GM20431 (cell line): ENCODE measurements around the gene ENOX1.
"Not testable (repeated sequence)": the region's sequence is repeated elsewhere in the genome, so short reads cannot be mapped to it uniquely, and the experiment has no call there.

Experiments
- in situ Hi-C: fragments of 300-500 bp; cut with MseI, MboI; formaldehyde crosslinking; loops from one replicate; pipeline ENCODE4 v1.15.0; 2020; ENCODE audit warnings: low sequenced_read_pairs; ENCODE audit not compliant: unreplicated experiment

The ENOX1 gene

GRCh38 chr13:43206838-43207237 lies 579.9 kb downstream of the ENOX1 start:
- in situ Hi-C loops = no loop called here

- in situ Hi-C loops = no loop called here
These were observed 581.4 kb downstream of the ENOX1 start for GRCh38 chr13:43205416-43205815.

GRCh38 chr13:43204591-43204990 lies 582.2 kb downstream of the ENOX1 start:
- in situ Hi-C loops = no loop called here

GRCh38 chr13:43203781-43204180 lies 583.0 kb downstream of the ENOX1 start:
- in situ Hi-C loops = no loop called here

- in situ Hi-C loops = no loop called here
These were observed 586.0 kb downstream of the ENOX1 start for GRCh38 chr13:43200736-43201135.

- in situ Hi-C loops = no loop called here
These were observed 586.5 kb downstream of the ENOX1 start for GRCh38 chr13:43200307-43200706.

- in situ Hi-C loops = no loop called here
These were observed 589.9 kb downstream of the ENOX1 start for GRCh38 chr13:43196750-43197370.

- in situ Hi-C loops = no loop called here
These were observed 590.6 kb downstream of the ENOX1 start for GRCh38 chr13:43196086-43196621.

GRCh38 chr13:43195551-43195950 lies 591.2 kb downstream of the ENOX1 start:
- in situ Hi-C loops = no loop called here

GRCh38 chr13:43195112-43195511 lies 591.7 kb downstream of the ENOX1 start:
- in situ Hi-C loops = no loop called here

GRCh38 chr13:43193789-43194420 lies 592.9 kb downstream of the ENOX1 start:
- in situ Hi-C loops = no loop called here

GRCh38 chr13:43191546-43191945 lies 595.2 kb downstream of the ENOX1 start:
- in situ Hi-C loops = no loop called here

- in situ Hi-C loops = no loop called here
These were observed 601.5 kb downstream of the ENOX1 start for GRCh38 chr13:43185226-43185625.

GRCh38 chr13:43180837-43181236 lies 605.9 kb downstream of the ENOX1 start:
- in situ Hi-C loops = no loop called here

GRCh38 chr13:43180036-43180660 lies 606.6 kb downstream of the ENOX1 start:
- in situ Hi-C loops = no loop called here

GRCh38 chr13:43171489-43171888 lies 615.3 kb downstream of the ENOX1 start:
- in situ Hi-C loops = no loop called here

GRCh38 chr13:43170506-43170905 lies 616.3 kb downstream of the ENOX1 start:
- in situ Hi-C loops = no loop called here

GRCh38 chr13:43168434-43168833 lies 618.3 kb downstream of the ENOX1 start:
- in situ Hi-C loops = not testable (repeated sequence)

- in situ Hi-C loops = no loop called here
These were observed 619.0 kb downstream of the ENOX1 start for GRCh38 chr13:43167731-43168130.

- in situ Hi-C loops = no loop called here
These were observed 619.9 kb downstream of the ENOX1 start for GRCh38 chr13:43166644-43167457.
